H1 (cell line): ENCODE data around the gene ZC3H7B. TPM values are rescaled to one million over a fixed set of nuclear protein-coding genes. Genes with fewer than 3 reads are reported as not detected.

Source experiments
- CTCF ChIA-PET: fragments of 300-600 bp; sonication (Branson Sonifier 250); formaldehyde crosslinking; loops from one replicate; lab custom pipeline; 2021; ENCODE audit not compliant: partially characterized antibody; lab: Charles Lee
- POLR2A ChIA-PET: fragments of 300-600 bp; sonication (Branson Sonifier 250); formaldehyde crosslinking; loops from one replicate; lab custom pipeline; 2021; ENCODE audit warnings: inconsistent platforms; ENCODE audit not compliant: partially characterized antibody; lab: Charles Lee
- DNase-seq, 2 experiments: peaks; one replicate each; pipeline versions ENCODE4 v3.0.0 to v3.0.0-alpha.2; 2010 to 2022; ENCODE audit warnings: low spot score in 2 of 2, low read depth in 1 of 2, mixed read lengths in 1 of 2
- FAIRE-seq: peaks from 2 replicates; lab custom pipeline; 2011; peaks lifted over from hg19 to GRCh38; lab: Jason Lieb, UNC
- H2AFZ ChIP-seq: 2 replicates; pipeline ENCODE4 v1.8.1; 2012; ENCODE audit warnings: low read length, inconsistent platforms
- H2AK5ac ChIP-seq: 2 replicates; pipeline ENCODE4 v1.6.1; 2013; ENCODE audit warnings: low read depth, low read length
- H2BK120ac ChIP-seq: replicated peaks from 2 replicates; pipeline ENCODE3; 2013; ENCODE audit warnings: low read depth, low read length, inconsistent platforms
- H2BK12ac ChIP-seq: 2 replicates; pipeline ENCODE4 v1.6.1; 2013; ENCODE audit warnings: low read depth, low read length
- H2BK15ac ChIP-seq: 2 replicates; pipeline ENCODE4 v1.6.1; 2013; ENCODE audit warnings: low read length
- H2BK20ac ChIP-seq: 2 replicates; pipeline ENCODE4 v1.6.1; 2013; ENCODE audit warnings: low read length
- H2BK5ac ChIP-seq: 2 replicates; pipeline ENCODE4 v1.6.1; 2013; ENCODE audit warnings: low read depth, low read length
- H3K14ac ChIP-seq: 2 replicates; pipeline ENCODE4 v1.6.1; 2013; ENCODE audit warnings: inconsistent platforms; ENCODE audit not compliant: insufficient read length
- H3K18ac ChIP-seq: 2 replicates; pipeline ENCODE4 v1.6.1; 2013; ENCODE audit warnings: low read length; ENCODE audit errors: extremely low read depth
- H3K23ac ChIP-seq: 2 replicates; pipeline ENCODE4 v1.6.1; 2013; ENCODE audit warnings: inconsistent platforms; ENCODE audit not compliant: insufficient read length
- H3K23me2 ChIP-seq: 2 replicates; pipeline ENCODE4 v1.6.1; 2013; ENCODE audit warnings: low read depth, low read length
- H3K27ac ChIP-seq: 2 replicates; pipeline ENCODE4 v1.6.1; 2011; ENCODE audit warnings: low read depth, low read length, inconsistent platforms
- H3K27me3 ChIP-seq, 4 experiments: replicated peaks in 1 of 4; 1 replicate in 1 of 4; 2 replicates in 3 of 4; pipeline versions ENCODE4 v1.6.1 to v1.8.1; 2011 to 2013; ENCODE audit warnings: low read length in 3 of 4, mild to moderate bottlenecking in 3 of 4, inconsistent platforms in 2 of 4, mixed read lengths in 2 of 4, moderate library complexity in 1 of 4; ENCODE audit not compliant: control insufficient read depth in 3 of 4, insufficient read depth in 3 of 4; ENCODE audit errors: extremely low read depth in 1 of 4
- H3K36me3 ChIP-seq, 4 experiments: 2 replicates each; pipeline versions ENCODE4 v1.6.1 to v1.8.1; 2011 to 2013; ENCODE audit warnings: mild to moderate bottlenecking in 4 of 4, low read length in 3 of 4, moderate library complexity in 2 of 4, control low read depth in 1 of 4, inconsistent platforms in 1 of 4; ENCODE audit not compliant: insufficient read depth in 4 of 4, control insufficient read depth in 2 of 4
- H3K4ac ChIP-seq: replicated peaks from 2 replicates; pipeline ENCODE3; 2013; ENCODE audit warnings: low read length, low read depth, mixed read lengths, inconsistent platforms; ENCODE audit not compliant: insufficient read length
- H3K4me1 ChIP-seq, 4 experiments: replicated peaks in 1 of 4; 1 replicate in 1 of 4; 2 replicates in 3 of 4; pipeline versions ENCODE4 v1.6.1 to v1.8.1; 2011 to 2013; ENCODE audit warnings: low read length in 3 of 4, inconsistent platforms in 2 of 4, mixed read lengths in 1 of 4; ENCODE audit not compliant: insufficient read depth in 4 of 4, control insufficient read depth in 3 of 4
- H3K4me2 ChIP-seq, 2 experiments: 2 replicates each; pipeline versions ENCODE4 v1.6.1 to v1.8.1; 2011 to 2013; ENCODE audit warnings: low read depth in 2 of 2, low read length in 2 of 2, control low read depth in 1 of 2, inconsistent platforms in 1 of 2, mild to moderate bottlenecking in 1 of 2; ENCODE audit not compliant: insufficient read depth in 1 of 2
- H3K4me3 ChIP-seq, 4 experiments: fragments of 200-600, 300-600 bp in 1 of 4; sonication (generic), shearing (Covaris generic), sonication (Bioruptor Twin) in 1 of 4; 2 replicates each; pipeline versions ENCODE4 v1.5.1 to v1.8.1; 2011 to 2016; ENCODE audit warnings: low read length in 4 of 4, low read depth in 3 of 4, control low read depth in 2 of 4, inconsistent platforms in 2 of 4, mild to moderate bottlenecking in 2 of 4, mixed read lengths in 1 of 4, moderate library complexity in 1 of 4; ENCODE audit not compliant: insufficient read depth in 2 of 4; ENCODE audit errors: extremely low read depth in 1 of 4
- H3K56ac ChIP-seq: replicated peaks from 2 replicates; pipeline ENCODE3; 2013; ENCODE audit warnings: low read depth, mild to moderate bottlenecking, mixed read lengths, low read length, inconsistent platforms; ENCODE audit not compliant: insufficient read length
- H3K79me1 ChIP-seq: 2 replicates; pipeline ENCODE4 v1.6.1; 2013; ENCODE audit warnings: low read depth, low read length, control low read depth
- H3K79me2 ChIP-seq, 2 experiments: 2 replicates each; pipeline versions ENCODE4 v1.6.1 to v1.8.1; 2012 to 2013; ENCODE audit warnings: low read length in 2 of 2, mild to moderate bottlenecking in 2 of 2, inconsistent platforms in 1 of 2; ENCODE audit not compliant: insufficient read depth in 2 of 2, control insufficient read depth in 1 of 2
- H3K9ac ChIP-seq, 4 experiments: replicated peaks in 1 of 4; 1 replicate in 1 of 4; 2 replicates in 3 of 4; pipeline versions ENCODE4 v1.6.1 to v1.8.1; 2011 to 2013; ENCODE audit warnings: low read depth in 3 of 4, low read length in 3 of 4, control low read depth in 2 of 4, mild to moderate bottlenecking in 2 of 4, moderate library complexity in 2 of 4, inconsistent platforms in 1 of 4; ENCODE audit errors: extremely low read depth in 1 of 4
- H3K9me3 ChIP-seq, 2 experiments: 2 replicates each; pipeline versions ENCODE4 v1.6.1 to v1.8.1; 2012 to 2013; ENCODE audit warnings: mild to moderate bottlenecking in 2 of 2, moderate library complexity in 2 of 2, control low read depth in 1 of 2, inconsistent platforms in 1 of 2, low read depth in 1 of 2, low read length in 1 of 2, mixed read lengths in 1 of 2; ENCODE audit not compliant: insufficient read depth in 2 of 2
- H4K20me1 ChIP-seq, 2 experiments: replicated peaks in 1 of 2; 2 replicates each; pipeline versions ENCODE3 to v1.8.1; 2011 to 2013; ENCODE audit warnings: inconsistent platforms in 2 of 2, low read length in 2 of 2, mild to moderate bottlenecking in 1 of 2; ENCODE audit not compliant: insufficient read depth in 2 of 2, control insufficient read depth in 1 of 2
- H4K5ac ChIP-seq: 2 replicates; pipeline ENCODE4 v1.6.1; 2013; ENCODE audit warnings: low read length, low read depth, mixed read lengths, inconsistent platforms; ENCODE audit not compliant: insufficient read length
- H4K8ac ChIP-seq: 2 replicates; pipeline ENCODE4 v1.8.0; 2013; ENCODE audit warnings: mild to moderate bottlenecking, moderate library complexity, low read length, inconsistent platforms; ENCODE audit not compliant: insufficient read depth; ENCODE audit errors: extremely low read depth
- H4K91ac ChIP-seq: replicated peaks from 2 replicates; pipeline ENCODE3; 2013; ENCODE audit warnings: low read length, mixed read lengths, inconsistent platforms; ENCODE audit not compliant: insufficient read length
- ATF2 ChIP-seq: IDR thresholded peaks from 2 replicates; pipeline ENCODE4 v1.6.1; 2012; ENCODE audit warnings: low read length, inconsistent platforms
- CEBPB ChIP-seq: IDR thresholded peaks from 2 replicates; pipeline ENCODE4 v1.6.1; 2012; ENCODE audit warnings: low read depth, low read length
- WGBS, 2 experiments: shearing (Covaris generic) in 1 of 2; methylation state at CpG; one replicate each; pipeline versions ENCODE4 v1.1.6 to v1.1.7; 2013 to 2015; ENCODE audit warnings: low lambda C conversion rate in 2 of 2, mixed read lengths in 2 of 2, inconsistent platforms in 1 of 2, low coverage in 1 of 2, missing lambda C conversion rate in 1 of 2; ENCODE audit not compliant: insufficient replicate concordance in 2 of 2, insufficient coverage in 1 of 2, insufficient read length in 1 of 2; ENCODE audit errors: extremely low coverage in 1 of 2, missing lambda C conversion rate in 1 of 2; 5-methylcytosine and 5-hydroxymethylcytosine counted together
- polyA plus RNA-seq, 7 experiments: library from polyadenylated mRNA; depleted of rRNA in 3 of 7; stranded (reverse) in 5 of 7; unstranded in 2 of 7; fragments of >200 nt in 5 of 7; fragments of 200-250 nt in 2 of 7; gene quantifications; 1 replicate in 5 of 7; 2 replicates in 1 of 7; 4 replicates in 1 of 7; pipeline versions ENCODE4 v1.2.1 to v1.2.3, GENCODE V29; 2011 to 2013; ENCODE audit warnings: missing spikeins in 2 of 7, mixed read lengths in 2 of 7
- total RNA-seq: library from RNA; stranded (reverse); fragmentation: NEBNext Ultra II Directional; extraction: Animal tissue kit (Norgen Biotek cat#: 25700); gene quantifications from 2 replicates; pipeline ENCODE4 v1.2.1, GENCODE V29; 2021

The ZC3H7B gene
- total and polyA plus RNA-seq, 2 of the 8 experiments (the other 6 are each of a cell fraction or from before 2014, with no cell fraction given), result 35.5 to 78.6 TPM

GRCh38 chr22:41351011-41351410 lies 49.7 kb downstream of the ZC3H7B start:
- no peak overlapping the region for H4K91ac ChIP-seq
- POLR2A ChIA-PET, result interaction anchor here (0.6 to 1.9 kb wide), 3 partner anchors 9 to 255 kb away, joined by 3 to 5 read pairs (median 3); no protein-coding TSS in a partner anchor
- no peak overlapping the region for H2AFZ ChIP-seq
- H2BK120ac ChIP-seq, result no peak overlapping the region
- H3K27me3 ChIP-seq, result no peaks in the 10 kb centered on the region
- H2BK12ac ChIP-seq, result no peak overlapping the region
- peaks cover 0 to 3% of the 10 kb centered on the region in 2 experiments for H4K20me1 ChIP-seq
- no peak overlapping the region for H3K23ac ChIP-seq
- WGBS, 2 experiments, result 98% methylated on average over 5 of the region's 5 CpGs; no CpG with 5 or more reads in 1 of the 2 experiments
- H3K18ac ChIP-seq, result no peak overlapping the region
- FAIRE-seq (no peak), DNase-seq (no peak)
- H3K36me3 ChIP-seq, result peaks cover 13 to 66% (median 41%) of the 10 kb centered on the region in 4 experiments
- H3K4me1 ChIP-seq, result no peaks in the 10 kb centered on the region
- CTCF ChIA-PET, result no interaction called here
- H3K14ac ChIP-seq, result no peak overlapping the region
- no peak overlapping the region for H3K4me2 ChIP-seq
- no peak overlapping the region for H3K4me3 ChIP-seq
- no peak for TF ChIP-seq CEBPB
- no peak for TF ChIP-seq ATF2
- H3K79me1 ChIP-seq, result no peaks in the 10 kb centered on the region
- no peak overlapping the region for H3K56ac ChIP-seq
- no peak overlapping the region for H4K5ac ChIP-seq
- H2BK15ac ChIP-seq, result no peak overlapping the region
- H3K79me2 ChIP-seq, result no peaks in the 10 kb centered on the region
- no peak overlapping the region for H3K27ac ChIP-seq
- no peak overlapping the region for H2BK5ac ChIP-seq
- H3K23me2 ChIP-seq, result no peaks in the 10 kb centered on the region
- no peak overlapping the region for H3K9ac ChIP-seq
- no peak overlapping the region for H3K4ac ChIP-seq
- no peak overlapping the region for H4K8ac ChIP-seq
- H2BK20ac ChIP-seq, result no peak overlapping the region
- no peak overlapping the region for H2AK5ac ChIP-seq
- no peaks in the 10 kb centered on the region for H3K9me3 ChIP-seq
